OCI-LY7 (cell line): ENCODE data around the gene NOXA1. TPM values are rescaled to one million over a fixed set of nuclear protein-coding genes. Genes with fewer than 3 reads are reported as not detected.

Source experiments
- BruUV-seq: library from RNA; stranded (reverse); fragments of 400-500 nt; replicated peaks from 2 replicates; lab custom pipeline; 2021; lab: Mats Ljungman, UMichigan
- CTCF ChIA-PET: fragments of 300-600 bp; sonication (Branson Sonifier 250); formaldehyde crosslinking; loops from one replicate; lab custom pipeline; 2022; ENCODE audit warnings: antibody characterized with exemption; ENCODE audit not compliant: unreplicated experiment; lab: Charles Lee
- POLR2A ChIA-PET: fragments of 300-600 bp; sonication (Branson Sonifier 250); formaldehyde crosslinking; loops from one replicate; lab custom pipeline; 2022; ENCODE audit warnings: antibody characterized with exemption; lab: Charles Lee
- DNase-seq: peaks from one replicate; pipeline ENCODE4 v3.0.0-alpha.2; 2015; ENCODE audit warnings: low spot score
- H2AFZ ChIP-seq: fragments of 200-600 bp; sonication (generic), shearing (Covaris generic); 2 replicates; pipeline ENCODE4 v1.6.1; 2014; ENCODE audit warnings: mild to moderate bottlenecking, antibody characterized with exemption, low read length, moderate library complexity
- H3K27ac ChIP-seq: fragments of 200-600 bp; sonication (generic); 2 replicates; pipeline ENCODE4 v1.5.1; 2014; ENCODE audit warnings: mixed run types, low read depth, mild to moderate bottlenecking, moderate library complexity, low read length, inconsistent platforms; ENCODE audit not compliant: poor library complexity, severe bottlenecking
- H3K36me3 ChIP-seq: fragments of 200-600 bp; sonication (generic); 2 replicates; pipeline ENCODE4 v1.6.1; 2014; ENCODE audit warnings: mild to moderate bottlenecking, antibody characterized with exemption, low read length, moderate library complexity, mixed read lengths; ENCODE audit not compliant: insufficient read depth
- H3K4me1 ChIP-seq: fragments of 200-600 bp; sonication (generic); 2 replicates; pipeline ENCODE4 v1.5.1; 2014; ENCODE audit warnings: mild to moderate bottlenecking, low read length; ENCODE audit not compliant: insufficient read depth, poor library complexity, severe bottlenecking
- H3K4me2 ChIP-seq: fragments of 200-600 bp; sonication (generic); 2 replicates; pipeline ENCODE4 v1.6.1; 2014; ENCODE audit warnings: mild to moderate bottlenecking, low read length
- H3K4me3 ChIP-seq: fragments of 200-600 bp; sonication (generic); 2 replicates; pipeline ENCODE4 v1.5.1; 2014; ENCODE audit warnings: mild to moderate bottlenecking, low read depth, low read length; ENCODE audit not compliant: poor library complexity, severe bottlenecking
- H3K79me2 ChIP-seq: fragments of 200-600 bp; sonication (generic); 2 replicates; pipeline ENCODE4 v1.6.1; 2016; ENCODE audit warnings: low read depth, mild to moderate bottlenecking, low read length, moderate library complexity, mixed read lengths; ENCODE audit not compliant: insufficient read depth
- H3K9me2 ChIP-seq: fragments of 200-600 bp; sonication (generic); 2 replicates; pipeline ENCODE4 v1.6.1; 2016; ENCODE audit warnings: mild to moderate bottlenecking, low read length, mixed read lengths; ENCODE audit not compliant: insufficient read depth
- H3K9me3 ChIP-seq: fragments of 200-600 bp; sonication (generic); 2 replicates; pipeline ENCODE4 v1.6.1; 2014; ENCODE audit warnings: mild to moderate bottlenecking, mixed run types, low read length, mixed read lengths
- H4K20me1 ChIP-seq: fragments of 200-600 bp; sonication (generic); 2 replicates; pipeline ENCODE4 v1.6.1; 2014; ENCODE audit warnings: mild to moderate bottlenecking, antibody characterized with exemption, low read length, moderate library complexity, mixed read lengths; ENCODE audit not compliant: insufficient read depth
- EZH2phosphoT487 ChIP-seq: fragments of 200-600 bp; sonication (generic); IDR thresholded peaks from 2 replicates; pipeline ENCODE4 v1.6.1; 2018; ENCODE audit warnings: low read depth, borderline replicate concordance, mild to moderate bottlenecking, mixed run types, antibody characterized with exemption, low read length, moderate library complexity, mixed read lengths
- intact Hi-C: fragments of 100-400 bp; cut with micrococcal nuclease; formaldehyde crosslinking; loops from one replicate; pipeline ENCODE4 v1.10.0; 2022; ENCODE audit not compliant: unreplicated experiment
- total RNA-seq, 2 experiments: library from RNA; depleted of rRNA in 1 of 2; stranded (reverse); fragments of >200 nt in 1 of 2; shearing (Covaris generic) in 1 of 2; gene quantifications; 2 replicates each; pipeline ENCODE4 v1.2.3, GENCODE V29; 2014 to 2022
- TF ChIP-seq, protein P1 (sequence below): fragments of 200-600 bp; sonication (generic); conservative IDR thresholded peaks from 2 replicates; pipeline ENCODE4 v1.5.1; 2014; ENCODE audit warnings: mild to moderate bottlenecking, antibody characterized with exemption, low read length, moderate library complexity, mixed read lengths

Gene NOXA1
- total RNA-seq, 2 experiments from 2014 or later: not detected

DNA sequence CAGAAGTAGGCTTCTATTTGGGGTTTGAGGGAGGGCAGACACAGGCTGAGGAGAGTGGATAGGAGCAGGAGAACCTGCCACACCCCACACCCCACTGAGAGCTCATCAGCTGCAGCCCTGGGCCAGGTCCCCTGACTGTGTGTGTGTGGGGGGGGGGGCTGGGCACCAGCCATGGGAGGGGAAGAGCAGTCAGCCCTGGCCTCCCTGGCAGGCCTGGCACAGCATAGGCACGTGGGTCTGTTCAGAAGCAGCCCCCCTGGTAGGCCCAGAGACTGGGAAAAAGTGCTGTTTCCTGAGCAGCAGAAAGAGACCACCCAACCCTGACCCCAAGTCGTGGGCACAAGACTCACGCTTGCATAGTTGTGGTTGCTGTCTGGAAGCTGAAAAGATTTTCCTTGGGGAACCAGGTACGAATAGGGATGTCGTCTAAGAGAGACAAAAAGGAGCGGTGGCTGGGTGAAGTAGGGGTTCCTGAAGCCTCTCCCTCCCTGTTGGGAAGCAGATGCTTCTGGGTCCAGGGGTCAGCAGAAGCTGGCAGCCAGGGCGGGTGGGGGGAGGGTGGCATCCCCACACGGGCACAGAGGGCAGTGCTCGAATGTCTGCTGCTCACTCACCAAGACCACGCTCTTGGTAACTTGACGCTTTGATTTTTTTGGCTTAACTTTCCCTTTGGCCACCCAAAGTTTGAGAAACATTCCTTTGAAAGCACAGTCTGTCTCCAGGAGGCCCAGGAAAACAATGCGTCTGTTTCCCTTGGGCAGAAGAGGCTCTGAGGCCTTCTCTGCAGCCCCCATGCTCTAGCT is 33.1 kb downstream of the NOXA1 start:
- H3K36me3 ChIP-seq: peaks cover 8% of the 10 kb centered on the region; the same call in 1 of the 2 replicates
- CTCF ChIA-PET: no interaction called here
- no peak overlapping the region for H3K4me3 ChIP-seq
- H3K79me2 ChIP-seq: no peaks in the 10 kb centered on the region
- no peak overlapping the region for H3K27ac ChIP-seq
- POLR2A ChIA-PET: no interaction called here
- TF ChIP-seq, protein P1, sequence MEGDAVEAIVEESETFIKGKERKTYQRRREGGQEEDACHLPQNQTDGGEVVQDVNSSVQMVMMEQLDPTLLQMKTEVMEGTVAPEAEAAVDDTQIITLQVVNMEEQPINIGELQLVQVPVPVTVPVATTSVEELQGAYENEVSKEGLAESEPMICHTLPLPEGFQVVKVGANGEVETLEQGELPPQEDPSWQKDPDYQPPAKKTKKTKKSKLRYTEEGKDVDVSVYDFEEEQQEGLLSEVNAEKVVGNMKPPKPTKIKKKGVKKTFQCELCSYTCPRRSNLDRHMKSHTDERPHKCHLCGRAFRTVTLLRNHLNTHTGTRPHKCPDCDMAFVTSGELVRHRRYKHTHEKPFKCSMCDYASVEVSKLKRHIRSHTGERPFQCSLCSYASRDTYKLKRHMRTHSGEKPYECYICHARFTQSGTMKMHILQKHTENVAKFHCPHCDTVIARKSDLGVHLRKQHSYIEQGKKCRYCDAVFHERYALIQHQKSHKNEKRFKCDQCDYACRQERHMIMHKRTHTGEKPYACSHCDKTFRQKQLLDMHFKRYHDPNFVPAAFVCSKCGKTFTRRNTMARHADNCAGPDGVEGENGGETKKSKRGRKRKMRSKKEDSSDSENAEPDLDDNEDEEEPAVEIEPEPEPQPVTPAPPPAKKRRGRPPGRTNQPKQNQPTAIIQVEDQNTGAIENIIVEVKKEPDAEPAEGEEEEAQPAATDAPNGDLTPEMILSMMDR: no peak
- no peak for TF ChIP-seq EZH2phosphoT487
- H3K9me3 ChIP-seq: no peaks in the 10 kb centered on the region
- intact Hi-C loops: no loop called here
- no peaks in the 10 kb centered on the region for H3K9me2 ChIP-seq
- DNase-seq: no peak
- no peaks in the 10 kb centered on the region for H4K20me1 ChIP-seq
- H3K4me2 ChIP-seq: no peak overlapping the region
- no TSS peak for BruUV-seq
- H3K4me1 ChIP-seq: peaks cover 34% of the 10 kb centered on the region
- H2AFZ ChIP-seq: no peak overlapping the region

- intact Hi-C loops: no loop called here
- Histone ChIP-seq H3K9me2 (no peaks in the 10 kb centered on the region), H3K36me3 (peaks cover 8% of the 10 kb centered on the region; the same call in 1 of the 2 replicates), H4K20me1 (no peaks in the 10 kb centered on the region), H3K79me2 (no peaks in the 10 kb centered on the region), H3K4me1 (peaks cover 40% of the 10 kb centered on the region), H3K27ac (no peak overlapping the region), H3K4me3 (no peak overlapping the region), H3K4me2 (no peak overlapping the region), H3K9me3 (no peaks in the 10 kb centered on the region), H2AFZ (no peak overlapping the region)
- BruUV-seq: no TSS peak
- POLR2A ChIA-PET: no interaction called here
- no peak for DNase-seq
- CTCF ChIA-PET: no interaction called here
- TF ChIP-seq, protein P1: no peak
- no peak for TF ChIP-seq EZH2phosphoT487
These were observed 33.7 kb downstream of the NOXA1 start for GRCh38 chr9:137456864-137457405.
